Measurements from ENCODE around the gene SCGB1D4. TPM values are rescaled to one million over a fixed set of nuclear protein-coding genes. Genes with fewer than 3 reads are reported as not detected.

Gene SCGB1D4
- total RNA-seq, 1 experiment from 2014 or later, result not detected

DNA sequence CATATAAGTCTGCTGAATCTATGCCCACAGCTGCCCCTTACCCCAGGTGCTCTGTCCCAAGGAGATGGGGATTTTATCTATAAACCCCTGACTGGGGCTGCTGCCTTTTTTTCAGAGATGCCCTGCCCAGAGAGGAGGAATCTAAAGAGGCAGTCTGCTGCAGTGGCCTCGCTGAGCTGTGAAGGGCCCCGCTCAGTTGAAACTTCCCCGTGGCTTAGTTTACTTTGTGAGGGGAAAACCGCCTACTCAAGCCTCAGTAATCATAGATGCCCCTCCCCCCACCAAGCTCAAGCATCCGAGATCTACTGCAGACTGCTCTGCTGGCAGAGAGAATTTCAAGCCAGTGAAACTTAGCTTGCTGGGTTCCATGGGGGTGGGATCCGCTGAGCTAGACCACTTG is 7.4 kb upstream of the SCGB1D4 start:
- DNase-seq, result no peak
- CTCF ChIA-PET, result interaction anchor here (0.7 kb wide), 1 partner anchor 13 kb away, joined by 4 read pairs; no protein-coding TSS in a partner anchor
- no TSS peak for BruUV-seq (replicated peaks)
- TF ChIP-seq, protein P1, sequence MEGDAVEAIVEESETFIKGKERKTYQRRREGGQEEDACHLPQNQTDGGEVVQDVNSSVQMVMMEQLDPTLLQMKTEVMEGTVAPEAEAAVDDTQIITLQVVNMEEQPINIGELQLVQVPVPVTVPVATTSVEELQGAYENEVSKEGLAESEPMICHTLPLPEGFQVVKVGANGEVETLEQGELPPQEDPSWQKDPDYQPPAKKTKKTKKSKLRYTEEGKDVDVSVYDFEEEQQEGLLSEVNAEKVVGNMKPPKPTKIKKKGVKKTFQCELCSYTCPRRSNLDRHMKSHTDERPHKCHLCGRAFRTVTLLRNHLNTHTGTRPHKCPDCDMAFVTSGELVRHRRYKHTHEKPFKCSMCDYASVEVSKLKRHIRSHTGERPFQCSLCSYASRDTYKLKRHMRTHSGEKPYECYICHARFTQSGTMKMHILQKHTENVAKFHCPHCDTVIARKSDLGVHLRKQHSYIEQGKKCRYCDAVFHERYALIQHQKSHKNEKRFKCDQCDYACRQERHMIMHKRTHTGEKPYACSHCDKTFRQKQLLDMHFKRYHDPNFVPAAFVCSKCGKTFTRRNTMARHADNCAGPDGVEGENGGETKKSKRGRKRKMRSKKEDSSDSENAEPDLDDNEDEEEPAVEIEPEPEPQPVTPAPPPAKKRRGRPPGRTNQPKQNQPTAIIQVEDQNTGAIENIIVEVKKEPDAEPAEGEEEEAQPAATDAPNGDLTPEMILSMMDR (IDR thresholded peaks at IDR 0.05; ENCODE audit: unreplicated experiment), result no peak
- Mint-ChIP-seq H3K4me3 (ENCODE audit: low read depth, unreplicated experiment) (no peak overlapping the region), H3K36me3 (ENCODE audit: insufficient read depth, unreplicated experiment) (no peaks in the 10 kb centered on the region), H3K27ac (ENCODE audit: unreplicated experiment) (no peak overlapping the region), H3K4me1 (ENCODE audit: low read depth, unreplicated experiment) (no peaks in the 10 kb centered on the region), H3K27me3 (ENCODE audit: unreplicated experiment) (no peaks in the 10 kb centered on the region), H3K9me3 (ENCODE audit: low read depth, unreplicated experiment) (no peaks in the 10 kb centered on the region)
- intact Hi-C loops (cut with micrococcal nuclease; ENCODE audit: unreplicated experiment), result no loop called here

DNA sequence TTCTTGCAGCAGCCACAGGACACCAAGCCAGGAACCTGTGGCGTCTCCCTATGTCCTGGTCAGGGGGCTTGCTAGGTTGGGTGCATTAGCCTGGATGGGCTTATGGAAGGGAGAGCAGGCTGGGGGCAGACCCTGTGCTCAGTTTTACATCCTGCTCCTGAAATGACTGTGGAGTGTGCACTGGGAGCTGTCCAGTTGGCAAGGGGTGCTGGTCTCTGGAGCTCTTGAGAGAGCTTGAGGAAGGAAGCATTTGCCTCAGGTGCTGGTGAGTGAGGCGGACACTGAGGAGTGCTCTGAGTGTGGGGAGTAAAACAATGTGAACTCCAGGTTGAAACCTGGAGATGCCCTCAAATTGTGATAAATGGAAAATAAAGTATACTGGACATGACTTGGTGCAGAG is 3.4 kb downstream of the SCGB1D4 start:
- peaks cover 60% of the 10 kb centered on the region for H3K27me3 Mint-ChIP-seq (ENCODE audit: unreplicated experiment)
- no peak overlapping the region for H3K27ac Mint-ChIP-seq (ENCODE audit: unreplicated experiment)
- TF ChIP-seq, protein P1 (IDR thresholded peaks at IDR 0.05; ENCODE audit: unreplicated experiment), result no peak
- no peaks in the 10 kb centered on the region for H3K4me1 Mint-ChIP-seq (ENCODE audit: low read depth, unreplicated experiment)
- intact Hi-C loops (cut with micrococcal nuclease; ENCODE audit: unreplicated experiment), result no loop called here
- no peak overlapping the region for H3K4me3 Mint-ChIP-seq (ENCODE audit: low read depth, unreplicated experiment)
- no TSS peak for BruUV-seq (replicated peaks)
- H3K9me3 Mint-ChIP-seq (ENCODE audit: low read depth, unreplicated experiment), result no peaks in the 10 kb centered on the region
- DNase-seq, result peak; percentile 27
- CTCF ChIA-PET, result interaction anchor here (0.6 kb wide), 1 partner anchor 305 kb away, joined by 4 read pairs; no protein-coding TSS in a partner anchor
- H3K36me3 Mint-ChIP-seq (ENCODE audit: insufficient read depth, unreplicated experiment), result no peaks in the 10 kb centered on the region

DNA sequence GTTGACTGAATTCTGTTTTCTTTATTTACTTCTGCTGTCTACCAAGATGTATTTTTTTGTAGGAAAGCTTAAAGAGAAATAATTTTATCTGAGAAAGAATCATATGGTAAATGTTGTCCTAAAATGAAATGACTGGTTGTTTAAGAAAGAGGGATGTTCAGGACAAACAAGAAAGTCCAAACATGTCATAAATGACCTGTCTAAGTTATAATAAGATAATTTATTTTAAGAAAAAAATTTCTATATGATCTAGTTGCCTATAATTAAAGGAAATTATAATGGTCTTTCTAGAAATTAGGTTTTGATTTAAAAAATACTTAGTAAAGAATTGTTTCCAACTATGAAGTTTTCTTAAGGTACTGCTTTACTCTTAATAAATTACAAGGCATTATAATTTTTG is 18.4 kb downstream of the SCGB1D4 start:
- Mint-ChIP-seq H3K27ac (ENCODE audit: unreplicated experiment) (no peak overlapping the region), H3K4me3 (ENCODE audit: low read depth, unreplicated experiment) (no peak overlapping the region), H3K27me3 (ENCODE audit: unreplicated experiment) (peaks cover 25% of the 10 kb centered on the region), H3K4me1 (ENCODE audit: low read depth, unreplicated experiment) (no peaks in the 10 kb centered on the region), H3K9me3 (ENCODE audit: low read depth, unreplicated experiment) (no peaks in the 10 kb centered on the region), H3K36me3 (ENCODE audit: insufficient read depth, unreplicated experiment) (no peaks in the 10 kb centered on the region)
- DNase-seq, result no peak
- no TSS peak for BruUV-seq (replicated peaks)
- TF ChIP-seq, protein P1 (IDR thresholded peaks at IDR 0.05; ENCODE audit: unreplicated experiment), result no peak
- intact Hi-C loops (cut with micrococcal nuclease; ENCODE audit: unreplicated experiment), result no loop called here
- CTCF ChIA-PET, result no interaction called here

DNA sequence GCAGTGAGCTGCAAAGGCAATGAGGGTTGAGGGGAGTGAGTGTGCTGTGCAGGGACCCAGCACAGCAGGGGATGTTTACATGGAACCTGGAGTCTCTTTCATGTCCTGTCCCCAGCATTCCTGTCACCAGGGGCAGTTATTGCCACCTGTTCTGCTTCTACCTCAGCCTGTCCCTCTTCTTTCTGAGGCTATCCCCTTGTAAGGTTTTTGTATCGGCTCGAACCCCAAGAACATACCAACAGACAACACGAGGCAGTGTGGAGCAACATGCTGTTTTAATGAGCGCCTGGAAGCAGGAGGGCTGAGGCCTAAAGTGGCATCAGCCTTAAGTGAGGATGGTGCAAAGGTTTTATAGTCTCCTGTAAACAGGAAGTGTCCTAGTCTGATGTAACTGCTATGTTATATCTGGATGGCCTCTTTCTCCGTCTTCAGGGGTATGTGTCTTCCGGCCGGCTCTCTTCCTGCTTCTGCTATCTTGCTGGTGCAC is 25.0 kb downstream of the SCGB1D4 start:
- DNase-seq, result no peak
- intact Hi-C loops (cut with micrococcal nuclease; ENCODE audit: unreplicated experiment), result no loop called here
- H3K27ac Mint-ChIP-seq (ENCODE audit: unreplicated experiment), result no peak overlapping the region
- TF ChIP-seq, protein P1 (IDR thresholded peaks at IDR 0.05; ENCODE audit: unreplicated experiment), result no peak
- H3K27me3 Mint-ChIP-seq (ENCODE audit: unreplicated experiment), result peaks cover 61% of the 10 kb centered on the region
- no TSS peak for BruUV-seq (replicated peaks)
- H3K9me3 Mint-ChIP-seq (ENCODE audit: low read depth, unreplicated experiment), result no peaks in the 10 kb centered on the region
- CTCF ChIA-PET, result no interaction called here
- no peak overlapping the region for H3K4me3 Mint-ChIP-seq (ENCODE audit: low read depth, unreplicated experiment)
- no peaks in the 10 kb centered on the region for H3K36me3 Mint-ChIP-seq (ENCODE audit: insufficient read depth, unreplicated experiment)
- H3K4me1 Mint-ChIP-seq (ENCODE audit: low read depth, unreplicated experiment), result peaks cover 8% of the 10 kb centered on the region

Data from Calu3 (cell line).